ENCODE results near the gene IPMK.

The IPMK gene

DNA sequence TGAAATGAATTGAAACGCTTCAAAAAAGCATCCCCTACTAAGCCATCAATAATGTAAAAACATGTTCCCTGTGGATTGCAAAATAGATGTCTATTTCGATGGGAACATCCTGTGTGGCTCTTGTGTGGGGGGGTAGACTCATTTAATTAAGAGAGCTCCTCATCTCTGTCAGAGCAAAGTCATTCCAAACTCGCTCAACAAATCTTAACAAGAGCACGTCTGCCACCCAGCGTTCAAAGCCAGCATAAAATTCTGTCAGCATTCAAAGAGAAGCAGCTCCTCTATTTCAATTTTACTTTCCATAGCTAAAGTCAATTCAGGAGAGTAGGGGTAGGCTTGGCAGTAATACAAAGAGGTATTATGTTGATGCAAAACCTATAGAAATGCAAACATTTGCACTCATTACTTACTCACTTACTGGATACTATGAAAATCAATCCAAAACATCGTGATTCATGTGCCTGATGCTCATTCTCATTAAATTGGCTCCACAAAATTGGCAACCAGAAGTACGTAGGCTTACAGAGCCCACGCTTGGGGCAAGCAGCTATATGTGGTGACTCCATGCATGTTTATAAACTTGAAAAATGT is 114.9 kb downstream of the IPMK start:
- FAIRE-seq, result no peak

DNA sequence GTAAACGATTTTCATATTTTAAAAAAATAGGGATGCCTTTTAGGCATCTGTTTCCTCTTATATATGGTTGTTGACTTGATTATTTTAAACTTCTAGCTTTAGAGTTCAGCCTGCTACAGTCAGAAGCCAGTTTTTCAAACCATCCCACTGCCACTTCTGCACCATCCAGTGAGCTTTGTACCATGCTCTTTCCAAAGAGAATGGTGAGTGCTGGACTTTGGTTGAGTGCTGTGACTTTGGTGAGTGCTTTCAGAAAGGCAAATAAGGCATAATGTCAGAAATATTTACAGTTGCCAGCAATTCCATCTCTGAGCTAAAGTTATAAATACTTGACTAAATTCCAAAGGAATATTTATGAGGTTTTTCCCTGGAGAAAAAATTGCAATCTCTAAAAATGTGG is 117.4 kb downstream of the IPMK start:
- no peak for FAIRE-seq

DNA sequence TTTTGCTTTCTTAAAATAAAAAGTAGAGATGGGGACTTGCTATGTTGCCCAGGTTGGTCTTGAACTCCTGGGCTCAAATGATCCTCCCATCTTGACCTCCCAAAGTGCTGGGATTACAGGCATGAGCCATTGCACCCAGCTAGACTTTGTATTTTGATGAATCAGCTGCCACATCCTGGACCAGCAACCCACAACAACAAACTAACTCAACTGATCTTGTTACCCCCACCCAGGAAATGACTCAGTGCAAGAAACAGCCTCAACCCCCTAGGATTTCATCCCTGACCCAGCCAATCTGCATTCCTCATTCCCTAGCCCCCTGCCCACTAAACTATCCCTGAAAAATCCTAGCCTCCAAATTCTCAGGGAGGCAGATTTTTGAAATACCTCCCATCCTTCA is 123.8 kb downstream of the IPMK start:
- FAIRE-seq, result no peak
